GM23338 (cell line): Measurements from ENCODE around the gene MAP4K3. TPM values are rescaled to one million over a fixed set of nuclear protein-coding genes. Genes with fewer than 3 reads are reported as not detected.

ENCODE experiments used
- ATAC-seq: fragments of 200-7000 bp; cut with Tn5 transposase; 3 replicates; pipeline ENCODE4 v1.9.1; 2020
- DNase-seq: peaks from one replicate; pipeline ENCODE4 v3.0.0-alpha.2; 2015; ENCODE audit warnings: low spot score
- H2AFZ ChIP-seq: fragments of 200-600 bp; sonication (generic); 2 replicates; pipeline ENCODE4 v1.8.0; 2016; ENCODE audit warnings: antibody characterized with exemption, mild to moderate bottlenecking, moderate library complexity
- H3F3A ChIP-seq: fragments of 200-600 bp; sonication (generic); replicated peaks from 2 replicates; pipeline ENCODE4 v1.8.0; 2017; ENCODE audit warnings: antibody characterized with exemption, mixed run types, low read depth
- H3K27ac ChIP-seq: fragments of 200-600 bp; sonication (generic); 2 replicates; pipeline ENCODE4 v1.6.1; 2016; ENCODE audit warnings: low read depth
- H3K27me3 ChIP-seq: fragments of 200-600 bp; sonication (generic); 2 replicates; pipeline ENCODE4 v1.8.0; 2016; ENCODE audit warnings: mild to moderate bottlenecking, mixed run types, moderate library complexity; ENCODE audit not compliant: insufficient read depth
- H3K36me3 ChIP-seq: fragments of 200-600 bp; sonication (generic); 2 replicates; pipeline ENCODE4 v1.8.0; 2016; ENCODE audit warnings: mild to moderate bottlenecking; ENCODE audit not compliant: insufficient read depth
- H3K4me1 ChIP-seq: fragments of 200-600 bp; sonication (generic); 2 replicates; pipeline ENCODE4 v1.8.0; 2016; ENCODE audit warnings: mild to moderate bottlenecking, moderate library complexity; ENCODE audit not compliant: insufficient read depth
- H3K4me2 ChIP-seq: fragments of 200-600 bp; sonication (generic); 2 replicates; pipeline ENCODE4 v1.7.1; 2017; ENCODE audit warnings: mixed run types
- H3K4me3 ChIP-seq: fragments of 200-600 bp; sonication (generic); 2 replicates; pipeline ENCODE4 v1.6.1; 2016; ENCODE audit warnings: mixed run types
- H3K79me2 ChIP-seq: fragments of 200-600 bp; sonication (generic); replicated peaks from 2 replicates; pipeline ENCODE4 v1.8.0; 2017; ENCODE audit warnings: mild to moderate bottlenecking; ENCODE audit not compliant: insufficient read depth
- H3K9me2 ChIP-seq: fragments of 200-600 bp; sonication (generic); 2 replicates; pipeline ENCODE4 v1.8.0; 2017; ENCODE audit not compliant: insufficient read depth
- H4K20me1 ChIP-seq: fragments of 200-600 bp; sonication (generic); replicated peaks from 2 replicates; pipeline ENCODE4 v1.8.0; 2017; ENCODE audit warnings: mild to moderate bottlenecking; ENCODE audit not compliant: insufficient read depth
- H3K27ac Mint-ChIP-seq: 2 replicates; pipeline ENCODE4 v1.8.0; 2020; ENCODE audit warnings: inconsistent platforms, mild to moderate bottlenecking, moderate library complexity, mixed read lengths
- H3K27me3 Mint-ChIP-seq: 3 replicates; pipeline ENCODE4 v1.8.0; 2022; ENCODE audit warnings: low read depth, mild to moderate bottlenecking, moderate library complexity, mixed read lengths, inconsistent platforms; ENCODE audit not compliant: insufficient read depth, poor library complexity
- H3K36me3 Mint-ChIP-seq: 3 replicates; pipeline ENCODE4 v1.8.0; 2021; ENCODE audit warnings: low read depth, mild to moderate bottlenecking, inconsistent platforms, moderate library complexity, mixed read lengths
- H3K4me1 Mint-ChIP-seq: 3 replicates; pipeline ENCODE4 v1.8.0; 2020; ENCODE audit warnings: mild to moderate bottlenecking, inconsistent platforms, mixed read lengths
- H3K4me3 Mint-ChIP-seq: 3 replicates; pipeline ENCODE4 v1.8.0; 2021; ENCODE audit warnings: moderate library complexity, mild to moderate bottlenecking, inconsistent platforms, mixed read lengths
- H3K9me3 Mint-ChIP-seq: 3 replicates; pipeline ENCODE4 v1.8.0; 2020; ENCODE audit warnings: moderate library complexity, mild to moderate bottlenecking, inconsistent platforms, mixed read lengths
- CREB1 ChIP-seq: fragments of 250-450 bp; sonication (Bioruptor Pico); IDR thresholded peaks from 2 replicates; pipeline ENCODE4 v1.5.0; 2020; ENCODE audit warnings: low read depth, mild to moderate bottlenecking, moderate library complexity
- EZH2 ChIP-seq: fragments of 200-600 bp; sonication (generic); IDR thresholded peaks from one replicate; pipeline ENCODE4 v1.8.0; 2017; ENCODE audit warnings: antibody characterized with exemption, mild to moderate bottlenecking, low read depth; ENCODE audit not compliant: unreplicated experiment
- EZH2phosphoT487 ChIP-seq: fragments of 200-600 bp; sonication (generic); IDR thresholded peaks from one replicate; pipeline ENCODE4 v1.8.1; 2018; ENCODE audit warnings: antibody characterized with exemption; ENCODE audit not compliant: unreplicated experiment
- JUNB ChIP-seq: IDR thresholded peaks from one replicate; pipeline ENCODE4 v1.6.1; 2016; ENCODE audit warnings: antibody characterized with exemption; ENCODE audit not compliant: unreplicated experiment
- NANOG ChIP-seq: IDR thresholded peaks from 2 replicates; pipeline ENCODE4 v1.6.1; 2016; ENCODE audit warnings: antibody characterized with exemption, borderline replicate concordance
- POLR2AphosphoS5 ChIP-seq: IDR thresholded peaks from 2 replicates; pipeline ENCODE4 v1.6.1; 2016; ENCODE audit warnings: antibody characterized with exemption, low read depth
- STAT1 ChIP-seq: IDR thresholded peaks from one replicate; pipeline ENCODE4 v1.6.1; 2016; ENCODE audit warnings: antibody characterized with exemption; ENCODE audit not compliant: unreplicated experiment
- ZNF114 ChIP-seq: fragments of 250-450 bp; sonication (Bioruptor Pico); IDR thresholded peaks from 2 replicates; pipeline ENCODE4 v1.5.0; 2020; ENCODE audit warnings: mild to moderate bottlenecking, moderate library complexity
- polyA plus RNA-seq: library from polyadenylated mRNA; unstranded; fragments of >200 nt; fragmentation: Nextera tagmentation; extraction: Ambion mirVana; gene quantifications from 2 replicates; pipeline ENCODE4 v1.2.1, GENCODE V29; 2016
- total RNA-seq: library from RNA; depleted of rRNA; stranded (reverse); fragments of >200 nt; shearing (Covaris generic); gene quantifications from 2 replicates; pipeline ENCODE4 v1.2.3, GENCODE V29; 2014
- TF ChIP-seq, protein P1 (sequence below): fragments of 250-450 bp; sonication (Bioruptor Pico); IDR thresholded peaks from 2 replicates; pipeline ENCODE4 v1.5.0; 2020; ENCODE audit warnings: mild to moderate bottlenecking, moderate library complexity

MAP4K3 gene
- total and polyA plus RNA-seq, 2 experiments from 2014 or later = 33.0 to 90.7 TPM

- TF ChIP-seq EZH2 (no peak), ZNF114 (CRISPR knock-in tag) (no peak), STAT1 (no peak), CREB1 (CRISPR knock-in tag) (no peak), EZH2phosphoT487 (no peak)
- TF ChIP-seq, protein P1, sequence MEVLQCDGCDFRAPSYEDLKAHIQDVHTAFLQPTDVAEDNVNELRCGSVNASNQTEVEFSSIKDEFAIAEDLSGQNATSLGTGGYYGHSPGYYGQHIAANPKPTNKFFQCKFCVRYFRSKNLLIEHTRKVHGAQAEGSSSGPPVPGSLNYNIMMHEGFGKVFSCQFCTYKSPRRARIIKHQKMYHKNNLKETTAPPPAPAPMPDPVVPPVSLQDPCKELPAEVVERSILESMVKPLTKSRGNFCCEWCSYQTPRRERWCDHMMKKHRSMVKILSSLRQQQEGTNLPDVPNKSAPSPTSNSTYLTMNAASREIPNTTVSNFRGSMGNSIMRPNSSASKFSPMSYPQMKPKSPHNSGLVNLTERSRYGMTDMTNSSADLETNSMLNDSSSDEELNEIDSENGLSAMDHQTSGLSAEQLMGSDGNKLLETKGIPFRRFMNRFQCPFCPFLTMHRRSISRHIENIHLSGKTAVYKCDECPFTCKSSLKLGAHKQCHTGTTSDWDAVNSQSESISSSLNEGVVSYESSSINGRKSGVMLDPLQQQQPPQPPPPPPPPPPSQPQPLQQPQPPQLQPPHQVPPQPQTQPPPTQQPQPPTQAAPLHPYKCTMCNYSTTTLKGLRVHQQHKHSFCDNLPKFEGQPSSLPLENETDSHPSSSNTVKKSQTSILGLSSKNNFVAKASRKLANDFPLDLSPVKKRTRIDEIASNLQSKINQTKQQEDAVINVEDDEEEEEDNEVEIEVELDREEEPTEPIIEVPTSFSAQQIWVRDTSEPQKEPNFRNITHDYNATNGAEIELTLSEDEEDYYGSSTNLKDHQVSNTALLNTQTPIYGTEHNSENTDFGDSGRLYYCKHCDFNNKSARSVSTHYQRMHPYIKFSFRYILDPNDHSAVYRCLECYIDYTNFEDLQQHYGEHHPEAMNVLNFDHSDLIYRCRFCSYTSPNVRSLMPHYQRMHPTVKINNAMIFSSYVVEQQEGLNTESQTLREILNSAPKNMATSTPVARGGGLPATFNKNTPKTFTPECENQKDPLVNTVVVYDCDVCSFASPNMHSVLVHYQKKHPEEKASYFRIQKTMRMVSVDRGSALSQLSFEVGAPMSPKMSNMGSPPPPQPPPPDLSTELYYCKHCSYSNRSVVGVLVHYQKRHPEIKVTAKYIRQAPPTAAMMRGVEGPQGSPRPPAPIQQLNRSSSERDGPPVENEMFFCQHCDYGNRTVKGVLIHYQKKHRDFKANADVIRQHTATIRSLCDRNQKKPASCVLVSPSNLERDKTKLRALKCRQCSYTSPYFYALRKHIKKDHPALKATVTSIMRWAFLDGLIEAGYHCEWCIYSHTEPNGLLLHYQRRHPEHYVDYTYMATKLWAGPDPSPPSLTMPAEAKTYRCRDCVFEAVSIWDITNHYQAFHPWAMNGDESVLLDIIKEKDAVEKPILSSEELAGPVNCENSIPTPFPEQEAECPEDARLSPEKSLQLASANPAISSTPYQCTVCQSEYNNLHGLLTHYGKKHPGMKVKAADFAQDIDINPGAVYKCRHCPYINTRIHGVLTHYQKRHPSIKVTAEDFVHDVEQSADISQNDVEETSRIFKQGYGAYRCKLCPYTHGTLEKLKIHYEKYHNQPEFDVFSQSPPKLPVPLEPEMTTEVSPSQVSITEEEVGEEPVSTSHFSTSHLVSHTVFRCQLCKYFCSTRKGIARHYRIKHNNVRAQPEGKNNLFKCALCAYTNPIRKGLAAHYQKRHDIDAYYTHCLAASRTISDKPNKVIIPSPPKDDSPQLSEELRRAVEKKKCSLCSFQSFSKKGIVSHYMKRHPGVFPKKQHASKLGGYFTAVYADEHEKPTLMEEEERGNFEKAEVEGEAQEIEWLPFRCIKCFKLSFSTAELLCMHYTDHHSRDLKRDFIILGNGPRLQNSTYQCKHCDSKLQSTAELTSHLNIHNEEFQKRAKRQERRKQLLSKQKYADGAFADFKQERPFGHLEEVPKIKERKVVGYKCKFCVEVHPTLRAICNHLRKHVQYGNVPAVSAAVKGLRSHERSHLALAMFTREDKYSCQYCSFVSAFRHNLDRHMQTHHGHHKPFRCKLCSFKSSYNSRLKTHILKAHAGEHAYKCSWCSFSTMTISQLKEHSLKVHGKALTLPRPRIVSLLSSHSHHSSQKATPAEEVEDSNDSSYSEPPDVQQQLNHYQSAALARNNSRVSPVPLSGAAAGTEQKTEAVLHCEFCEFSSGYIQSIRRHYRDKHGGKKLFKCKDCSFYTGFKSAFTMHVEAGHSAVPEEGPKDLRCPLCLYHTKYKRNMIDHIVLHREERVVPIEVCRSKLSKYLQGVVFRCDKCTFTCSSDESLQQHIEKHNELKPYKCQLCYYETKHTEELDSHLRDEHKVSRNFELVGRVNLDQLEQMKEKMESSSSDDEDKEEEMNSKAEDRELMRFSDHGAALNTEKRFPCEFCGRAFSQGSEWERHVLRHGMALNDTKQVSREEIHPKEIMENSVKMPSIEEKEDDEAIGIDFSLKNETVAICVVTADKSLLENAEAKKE = no peak
Measured at GRCh38 chr2:39407516-39408296, 29.4 kb downstream of the MAP4K3 start (continued).

DNA sequence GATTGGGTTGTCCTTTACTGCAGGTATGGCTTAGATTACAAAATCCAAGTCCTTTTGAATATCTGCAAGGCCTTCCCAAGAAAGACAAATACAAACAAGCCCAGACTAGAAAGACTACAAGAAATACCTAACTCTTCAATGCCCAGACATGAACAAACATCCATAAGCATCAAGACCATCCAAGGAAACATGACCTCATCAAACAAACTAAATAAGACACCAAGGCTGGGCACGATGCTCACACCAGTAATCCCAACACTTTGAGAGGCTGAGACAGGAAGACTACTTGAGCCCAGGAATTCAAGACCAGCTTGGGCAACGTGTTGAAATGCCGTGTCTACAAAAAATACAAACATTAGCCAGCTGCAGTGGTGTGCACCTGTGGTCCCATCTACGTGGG is 31.7 kb downstream of the MAP4K3 start:
- H3K9me2 ChIP-seq = no peaks in the 10 kb centered on the region
- DNase-seq (no peak), ATAC-seq (no peak)
- Mint-ChIP-seq H3K27ac (no peak overlapping the region), H3K27me3 (peaks cover 2% of the 10 kb centered on the region), H3K4me3 (no peak overlapping the region), H3K4me1 (peaks cover 79% of the 10 kb centered on the region), H3K36me3 (peaks cover 6% of the 10 kb centered on the region; the same call in 1 of the 3 replicates), H3K9me3 (no peaks in the 10 kb centered on the region; the same call in 2 of the 3 replicates)
- H3K36me3 ChIP-seq = no peaks in the 10 kb centered on the region
- H3K4me3 ChIP-seq = no peak overlapping the region
- H4K20me1 ChIP-seq = no peaks in the 10 kb centered on the region; the same call in 1 of the 2 replicates
- no peaks in the 10 kb centered on the region for H3F3A ChIP-seq
- no peak overlapping the region for H2AFZ ChIP-seq
- peaks cover 100% of the 10 kb centered on the region for H3K79me2 ChIP-seq
- 0 out of 2 replicates have a peak overlapping the region, but pooled peaks have one; percentile 44 for H3K4me2 ChIP-seq
- H3K27ac ChIP-seq = no peak overlapping the region
- no peaks in the 10 kb centered on the region for H3K27me3 ChIP-seq
- H3K4me1 ChIP-seq = peaks cover 79% of the 10 kb centered on the region
- TF ChIP-seq EZH2 (no peak), POLR2AphosphoS5 (no peak), NANOG (no peak), STAT1 (no peak), ZNF114 (CRISPR knock-in tag) (no peak), JUNB (no peak)
- TF ChIP-seq, protein P1 = no peak
